ENCODE measurements around the gene KRT14. TPM values are rescaled to one million over a fixed set of nuclear protein-coding genes. Genes with fewer than 3 reads are reported as not detected.
"Not testable (repeated sequence)": the region's sequence is repeated elsewhere in the genome, so short reads cannot be mapped to it uniquely, and the experiment has no call there.

Gene KRT14
- total and polyA plus RNA-seq, 5 experiments from 2014 or later = not detected

- not testable (repeated sequence) for H3K4me1 Mint-ChIP-seq
- peaks cover 23 to 95% (median 55%) of the 10 kb centered on the region in 5 donors for H3K27me3 Mint-ChIP-seq
Measured at GRCh38 chr17:41576740-41577139, 10.0 kb downstream of the KRT14 start.

GRCh38 chr17:41575336-41575735 lies 11.4 kb downstream of the KRT14 start:
- H3K27me3 Mint-ChIP-seq = peaks cover 26 to 95% (median 57%) of the 10 kb centered on the region in 5 donors
- DNase-seq (no peak), ATAC-seq (no peak)
- H3K4me3 Mint-ChIP-seq = no peak overlapping the region
- peaks cover 0 to 5% (median 2%) of the 10 kb centered on the region in 3 donors for H3K36me3 Mint-ChIP-seq
- peaks cover 0 to 2% (median 0%) of the 10 kb centered on the region in 9 donors for H3K9me3 Mint-ChIP-seq
- H3K4me1 Mint-ChIP-seq = peaks cover 0 to under 1% (median 0%) of the 10 kb centered on the region in 4 donors
- POLR2A ChIA-PET = no interaction called here
- H3K27ac Mint-ChIP-seq = no peak overlapping the region

More at GRCh38 chr17:41576740-41577139, 10.0 kb downstream of the KRT14 start:
- H3K9me3 Mint-ChIP-seq, H3K27ac Mint-ChIP-seq, POLR2A ChIA-PET, DNase-seq, H3K36me3 Mint-ChIP-seq, H3K4me3 Mint-ChIP-seq, ATAC-seq: not testable (repeated sequence)

GRCh38 chr17:41571561-41572434 lies 14.9 kb downstream of the KRT14 start, which contains the start of gene KRT9:
Gene KRT9 (minus strand): TSS chr17:41572059. CDS start chr17:41571992, 67 bp downstream.
- Mint-ChIP-seq H3K4me1 (peaks cover 9 to 17% (median 12%) of the 10 kb centered on the region in 4 donors), H3K9me3 (peaks cover 0 to 15% (median 10%) of the 10 kb centered on the region in 9 donors), H3K27ac (no peak within 1 kb of the TSS), H3K4me3 (no peak within 1 kb of the TSS), H3K36me3 (peaks cover 0 to 2% (median 0%) of the 10 kb centered on the region in 3 donors), H3K27me3 (peaks cover 15 to 66% (median 44%) of the 10 kb centered on the region in 5 donors)
- ATAC-seq (no peak), DNase-seq (no peak)
- POLR2A ChIA-PET = no interaction called here

GRCh38 chr17:41567317-41567716 lies 19.4 kb downstream of the KRT14 start:
- H3K9me3 Mint-ChIP-seq = peaks cover 0 to 15% (median 10%) of the 10 kb centered on the region in 9 donors
- peaks cover 0 to 2% (median 0%) of the 10 kb centered on the region in 3 donors for H3K36me3 Mint-ChIP-seq
- POLR2A ChIA-PET = no interaction called here
- peaks cover 14 to 46% (median 30%) of the 10 kb centered on the region in 5 donors for H3K27me3 Mint-ChIP-seq
- peak overlapping the region in 9 of 10 donors; percentile 68 to 91 (median 87) for H3K27ac Mint-ChIP-seq
- DNase-seq (peak in 5 of 10 donors; percentile 10 to 38 (median 30)), ATAC-seq (peak in 1 of 2 donors; percentile 78)
- H3K4me3 Mint-ChIP-seq = peak overlapping the region in 4 of 10 donors; percentile 22 to 46 (median 39)
- H3K4me1 Mint-ChIP-seq = peaks cover 12 to 25% (median 16%) of the 10 kb centered on the region in 4 donors

- H3K27me3 Mint-ChIP-seq = peaks cover 15 to 39% (median 29%) of the 10 kb centered on the region in 5 donors
- H3K36me3 Mint-ChIP-seq = peaks cover 0 to under 1% (median 0%) of the 10 kb centered on the region in 3 donors
Measured at GRCh38 chr17:41565338-41565737, 21.4 kb downstream of the KRT14 start.

GRCh38 chr17:41563607-41564170 lies 23.0 kb downstream of the KRT14 start:
- peaks cover 12 to 21% (median 14%) of the 10 kb centered on the region in 4 donors for H3K4me1 Mint-ChIP-seq
- H3K27ac Mint-ChIP-seq = no peak overlapping the region
- DNase-seq (no peak), ATAC-seq (no peak)
- H3K36me3 Mint-ChIP-seq = no peaks in the 10 kb centered on the region
- H3K9me3 Mint-ChIP-seq = peaks cover 0 to 13% (median 10%) of the 10 kb centered on the region in 9 donors
- peaks cover 17 to 49% (median 35%) of the 10 kb centered on the region in 5 donors for H3K27me3 Mint-ChIP-seq
- H3K4me3 Mint-ChIP-seq = no peak overlapping the region
- POLR2A ChIA-PET = no interaction called here

More at GRCh38 chr17:41565338-41565737, 21.4 kb downstream of the KRT14 start:
- Mint-ChIP-seq H3K9me3 (peaks cover 0 to 15% (median 10%) of the 10 kb centered on the region in 9 donors), H3K27ac (peak overlapping the region in 1 of 10 donors; percentile 18), H3K4me3 (no peak overlapping the region), H3K4me1 (peaks cover 12 to 25% (median 16%) of the 10 kb centered on the region in 4 donors)
- DNase-seq (no peak), ATAC-seq (no peak)
- POLR2A ChIA-PET = interaction anchor here (0.6 kb wide), 1 partner anchor 144 kb away, joined by 4 read pairs; no protein-coding TSS in a partner anchor

GRCh38 chr17:41561554-41561953 lies 25.1 kb downstream of the KRT14 start:
- H3K27me3 Mint-ChIP-seq = peaks cover 28 to 69% (median 46%) of the 10 kb centered on the region in 5 donors
- POLR2A ChIA-PET = no interaction called here
- no peak for ATAC-seq

GRCh38 chr17:41559548-41559947 lies 27.1 kb downstream of the KRT14 start:
- Mint-ChIP-seq H3K9me3 (no peaks in the 10 kb centered on the region), H3K27ac (no peak overlapping the region), H3K36me3 (no peaks in the 10 kb centered on the region), H3K27me3 (peaks cover 32 to 80% (median 54%) of the 10 kb centered on the region in 5 donors), H3K4me3 (no peak overlapping the region), H3K4me1 (no peaks in the 10 kb centered on the region)
- ATAC-seq (no peak), DNase-seq (no peak)
- POLR2A ChIA-PET = no interaction called here

More at GRCh38 chr17:41561554-41561953, 25.1 kb downstream of the KRT14 start:
- H3K36me3 Mint-ChIP-seq = no peaks in the 10 kb centered on the region
- peaks cover under 1 to 6% (median 3%) of the 10 kb centered on the region in 4 donors for H3K4me1 Mint-ChIP-seq
- H3K4me3 Mint-ChIP-seq = no peak overlapping the region
- H3K27ac Mint-ChIP-seq = no peak overlapping the region
- no peaks in the 10 kb centered on the region for H3K9me3 Mint-ChIP-seq
- no peak for DNase-seq

- ATAC-seq = no peak
- no peak for DNase-seq
- H3K4me3 Mint-ChIP-seq = no peak overlapping the region
- H3K27ac Mint-ChIP-seq = no peak overlapping the region
- no peaks in the 10 kb centered on the region for H3K36me3 Mint-ChIP-seq
- POLR2A ChIA-PET = interaction anchor here (0.6 kb wide), 1 partner anchor 401 kb away, joined by 3 read pairs; no protein-coding TSS in a partner anchor
- peaks cover 33 to 82% (median 51%) of the 10 kb centered on the region in 5 donors for H3K27me3 Mint-ChIP-seq
- no peaks in the 10 kb centered on the region for H3K9me3 Mint-ChIP-seq
- H3K4me1 Mint-ChIP-seq = no peaks in the 10 kb centered on the region
Measured at GRCh38 chr17:41556931-41557330, 29.8 kb downstream of the KRT14 start.

GRCh38 chr17:41556306-41556705 lies 30.4 kb downstream of the KRT14 start:
- no peak overlapping the region for H3K4me3 Mint-ChIP-seq
- H3K9me3 Mint-ChIP-seq = no peaks in the 10 kb centered on the region
- no peaks in the 10 kb centered on the region for H3K36me3 Mint-ChIP-seq
- no peak overlapping the region for H3K27ac Mint-ChIP-seq
- H3K27me3 Mint-ChIP-seq = peaks cover 29 to 86% (median 46%) of the 10 kb centered on the region in 5 donors
- no peaks in the 10 kb centered on the region for H3K4me1 Mint-ChIP-seq
- no peak for DNase-seq
- POLR2A ChIA-PET = no interaction called here
- no peak for ATAC-seq

GRCh38 chr17:41555105-41555887 lies 31.4 kb downstream of the KRT14 start:
- Mint-ChIP-seq H3K4me1 (no peaks in the 10 kb centered on the region), H3K36me3 (no peaks in the 10 kb centered on the region), H3K27ac (no peak overlapping the region), H3K9me3 (no peaks in the 10 kb centered on the region), H3K27me3 (peaks cover 27 to 78% (median 44%) of the 10 kb centered on the region in 5 donors), H3K4me3 (no peak overlapping the region)
- DNase-seq = no peak
- no peak for ATAC-seq
- POLR2A ChIA-PET = no interaction called here

All from naive thymus-derived CD8-positive, alpha-beta T cell (primary cell).